HCT116 (cell line): ENCODE results near the gene USP27X. TPM values are rescaled to one million over a fixed set of nuclear protein-coding genes. Genes with fewer than 3 reads are reported as not detected.

Experiments
- ATAC-seq: fragments of 200-7000 bp; cut with Tn5 transposase; 2 replicates; pipeline ENCODE4 v1.9.1; 2020; ENCODE audit warnings: mild to moderate bottlenecking, moderate library complexity
- BruUV-seq: library from RNA; stranded (reverse); fragments of 400-500 nt; replicated peaks from 2 replicates; lab custom pipeline; 2021; lab: Mats Ljungman, UMichigan
- CTCF ChIA-PET: fragments of 300-600 bp; sonication (Branson Sonifier 250); formaldehyde crosslinking; loops from one replicate; lab custom pipeline; 2021; ENCODE audit warnings: antibody characterized with exemption; lab: Charles Lee
- POLR2A ChIA-PET: fragments of 300-600, 350-600 bp; sonication (Branson Sonifier 250); formaldehyde crosslinking; loops from one replicate; lab custom pipeline; 2021; ENCODE audit warnings: antibody characterized with exemption; lab: Charles Lee
- RAD21 ChIA-PET, 2 experiments: fragments of 300-600 bp; sonication (Branson Sonifier 250); formaldehyde crosslinking; loops; one replicate each; lab custom pipeline; 2023; ENCODE audit warnings: low total read pairs in 2 of 2; ENCODE audit not compliant: uncharacterized antibody in 2 of 2, unreplicated experiment in 2 of 2, low non-redundant PET in 1 of 2; lab: Charles Lee
- DNase-seq: peaks from one replicate; pipeline ENCODE4 v3.0.0-alpha.2; 2010; ENCODE audit warnings: low read depth, low spot score
- H2AFZ ChIP-seq: fragments of 200-600 bp; shearing (Covaris generic), sonication (generic); 2 replicates; pipeline ENCODE4 v1.6.1; 2017; ENCODE audit warnings: low read depth, mixed run types, mixed read lengths, antibody characterized with exemption, low read length; ENCODE audit not compliant: poor library complexity, severe bottlenecking
- H3K27ac ChIP-seq: 2 replicates; pipeline ENCODE4 v1.5.1; 2012; ENCODE audit warnings: low read depth, low read length
- H3K27me3 ChIP-seq: fragments of 200-600 bp; sonication (generic); 2 replicates; pipeline ENCODE4 v1.6.1; 2016; ENCODE audit warnings: mixed run types, low read length, mixed read lengths; ENCODE audit not compliant: insufficient read depth
- H3K36me3 ChIP-seq, 2 experiments: fragments of 200-500 bp in 1 of 2; fragments of 200-600 bp in 1 of 2; sonication (Bioruptor generic) in 1 of 2; sonication (generic) in 1 of 2; 2 replicates each; pipeline versions ENCODE4 v1.5.1 to v1.6.1; 2014 to 2016; ENCODE audit warnings: low read length in 2 of 2, inconsistent platforms in 1 of 2, mixed read lengths in 1 of 2, mixed run types in 1 of 2; ENCODE audit not compliant: insufficient read depth in 2 of 2, control insufficient read depth in 1 of 2
- H3K4me1 ChIP-seq, 2 experiments: fragments of 200-600 bp in 1 of 2; sonication (generic) in 1 of 2; 2 replicates each; pipeline versions ENCODE4 v1.5.1 to v1.6.1; 2012 to 2017; ENCODE audit warnings: low read length in 2 of 2, inconsistent platforms in 1 of 2, mild to moderate bottlenecking in 1 of 2, mixed read lengths in 1 of 2, mixed run types in 1 of 2, moderate library complexity in 1 of 2; ENCODE audit not compliant: insufficient read depth in 2 of 2, control insufficient read depth in 1 of 2
- H3K4me2 ChIP-seq: fragments of 200-600 bp; sonication (generic); 2 replicates; pipeline ENCODE4 v1.6.1; 2017; ENCODE audit warnings: mixed run types, low read length, mixed read lengths
- H3K4me3 ChIP-seq, 2 experiments: fragments of 200-600 bp in 1 of 2; sonication (generic) in 1 of 2; replicated peaks in 1 of 2; 2 replicates each; pipeline ENCODE4 v1.5.1; 2011 to 2016; ENCODE audit warnings: low read length in 2 of 2, control low read depth in 1 of 2, low read depth in 1 of 2, mild to moderate bottlenecking in 1 of 2, mixed read lengths in 1 of 2, mixed run types in 1 of 2
- H3K79me2 ChIP-seq: fragments of 200-600 bp; sonication (generic); 2 replicates; pipeline ENCODE4 v1.6.1; 2017; ENCODE audit warnings: mild to moderate bottlenecking, mixed run types, low read length, moderate library complexity, mixed read lengths; ENCODE audit not compliant: insufficient read depth
- H3K9ac ChIP-seq: fragments of 200-600 bp; sonication (generic); 2 replicates; pipeline ENCODE4 v1.6.1; 2016; ENCODE audit warnings: low read length, mixed read lengths
- H3K9me2 ChIP-seq: fragments of 200-600 bp; sonication (generic), shearing (Covaris generic); 2 replicates; pipeline ENCODE4 v1.6.1; 2017; ENCODE audit warnings: mixed run types, mild to moderate bottlenecking, moderate library complexity; ENCODE audit not compliant: insufficient read depth
- H3K9me3 ChIP-seq, 2 experiments: fragments of 200-500 bp in 1 of 2; fragments of 200-600 bp in 1 of 2; sonication (Bioruptor generic) in 1 of 2; sonication (generic) in 1 of 2; 2 replicates each; pipeline ENCODE4 v1.6.1; 2014 to 2017; ENCODE audit warnings: low read length in 2 of 2, mixed read lengths in 2 of 2, inconsistent platforms in 1 of 2, low read depth in 1 of 2, mild to moderate bottlenecking in 1 of 2, mixed run types in 1 of 2, moderate library complexity in 1 of 2; ENCODE audit not compliant: control insufficient read depth in 1 of 2, insufficient read depth in 1 of 2
- H4K20me1 ChIP-seq: fragments of 200-600 bp; sonication (generic), shearing (Covaris generic); 2 replicates; pipeline ENCODE4 v1.6.1; 2017; ENCODE audit warnings: mixed run types, mild to moderate bottlenecking, moderate library complexity; ENCODE audit not compliant: insufficient read depth
- ATF3 ChIP-seq: IDR thresholded peaks from 2 replicates; pipeline ENCODE4 v1.6.1; 2012
- CTCF ChIP-seq, 3 experiments: fragments of 200-600 bp in 1 of 3; sonication (generic) in 1 of 3; IDR thresholded peaks in 2 of 3; conservative IDR thresholded peaks in 1 of 3; 2 replicates each; pipeline ENCODE4 v1.5.1; 2012 to 2017; ENCODE audit warnings: low read depth in 2 of 3, low read length in 2 of 3, antibody characterized with exemption in 1 of 3, borderline replicate concordance in 1 of 3, control low read depth in 1 of 3, mild to moderate bottlenecking in 1 of 3, mixed read lengths in 1 of 3, mixed run types in 1 of 3, moderate library complexity in 1 of 3; ENCODE audit not compliant: insufficient read depth in 1 of 3
- EGR1 ChIP-seq: IDR thresholded peaks from 2 replicates; pipeline ENCODE4 v1.6.1; 2012; ENCODE audit warnings: low read depth
- EZH2 ChIP-seq: fragments of 200-600 bp; sonication (generic); IDR thresholded peaks from 2 replicates; pipeline ENCODE4 v1.6.1; 2017; ENCODE audit warnings: antibody characterized with exemption, mixed run types
- EZH2phosphoT487 ChIP-seq: fragments of 200-600 bp; IDR thresholded peaks from 2 replicates; pipeline ENCODE4 v1.6.1; 2018; ENCODE audit warnings: antibody characterized with exemption, borderline replicate concordance
- FOSL1 ChIP-seq: IDR thresholded peaks from 2 replicates; pipeline ENCODE4 v1.6.1; 2012; ENCODE audit warnings: low read depth
- MAX ChIP-seq: IDR thresholded peaks from 2 replicates; pipeline ENCODE4 v1.6.1; 2012
- POLR2AphosphoS5 ChIP-seq: IDR thresholded peaks from 2 replicates; pipeline ENCODE4 v1.6.1; 2011; ENCODE audit warnings: mild to moderate bottlenecking, low read depth, low read length, moderate library complexity
- RAD21 ChIP-seq: IDR thresholded peaks from 2 replicates; pipeline ENCODE4 v1.6.1; 2012; ENCODE audit warnings: low read depth, mild to moderate bottlenecking
- SP1 ChIP-seq: IDR thresholded peaks from 2 replicates; pipeline ENCODE4 v1.6.1; 2012; ENCODE audit warnings: low read depth
- SRF ChIP-seq: IDR thresholded peaks from 2 replicates; pipeline ENCODE4 v1.6.1; 2012; ENCODE audit warnings: low read depth
- intact Hi-C: fragments of 100-400 bp; cut with micrococcal nuclease; formaldehyde crosslinking; loops from 2 replicates; pipeline ENCODE4 v1.10.0; 2022
- total RNA-seq: library from RNA; stranded (reverse); gene quantifications from one replicate; pipeline ENCODE4 v1.2.1, GENCODE V29; 2021; ENCODE audit not compliant: unreplicated experiment

Gene USP27X
- total RNA-seq, 1 experiment from 2014 or later = 3.5 TPM

- ATAC-seq (no peak), DNase-seq (no peak)
- H3K79me2 ChIP-seq = no peaks in the 10 kb centered on the region
- ChIA-PET RAD21 (no interaction called here), POLR2A (no interaction called here), CTCF (interaction anchor here (1.7 kb wide), 1 partner anchor 28 kb away, joined by 7 read pairs; no protein-coding TSS in a partner anchor)
- BruUV-seq = no TSS peak
- H3K27me3 ChIP-seq = no peaks in the 10 kb centered on the region
- no peak overlapping the region for H3K4me3 ChIP-seq
- H3K4me2 ChIP-seq = no peak overlapping the region
- H2AFZ ChIP-seq = no peak overlapping the region
- TF ChIP-seq RAD21 (0 out of 2 replicates have a peak, but pooled peaks have one; percentile 3), EGR1 (no peak), EZH2phosphoT487 (no peak), SRF (no peak), EZH2 (no peak)
- intact Hi-C loops = loop anchor here (10.0 kb wide), 2 partner anchors 543 to 773 kb away; no protein-coding TSS in a partner anchor
- H3K9ac ChIP-seq = no peak overlapping the region
- no peaks in the 10 kb centered on the region for H3K36me3 ChIP-seq
- no peaks in the 10 kb centered on the region for H3K4me1 ChIP-seq
- H3K9me2 ChIP-seq = no peaks in the 10 kb centered on the region
- H3K9me3 ChIP-seq = no peaks in the 10 kb centered on the region
- H3K27ac ChIP-seq = no peak overlapping the region
- no peaks in the 10 kb centered on the region for H4K20me1 ChIP-seq
These were observed 32.8 kb downstream of the USP27X start for GRCh38 chrX:49912086-49912485.

- POLR2A ChIA-PET = no interaction called here
- no peak overlapping the region for H3K9ac ChIP-seq
- no peaks in the 10 kb centered on the region for H3K79me2 ChIP-seq
- no peak overlapping the region for H2AFZ ChIP-seq
- H3K9me2 ChIP-seq = no peaks in the 10 kb centered on the region
- H3K9me3 ChIP-seq = no peaks in the 10 kb centered on the region
- RAD21 ChIA-PET = no interaction called here
- H4K20me1 ChIP-seq = no peaks in the 10 kb centered on the region
- no peak overlapping the region for H3K4me3 ChIP-seq
- no peaks in the 10 kb centered on the region for H3K27me3 ChIP-seq
- no peak overlapping the region for H3K27ac ChIP-seq
- CTCF ChIA-PET = interaction anchor here (1.7 kb wide), 1 partner anchor 28 kb away, joined by 7 read pairs; no protein-coding TSS in a partner anchor
- no peak overlapping the region for H3K4me2 ChIP-seq
- TF ChIP-seq ATF3 (no peak), MAX (no peak), SP1 (no peak), CTCF (IDR thresholded peaks at IDR 0.05 in 2 of 3, conservative IDR thresholded peaks at IDR 0.05 in 1 of 3; ENCODE audit: borderline replicate concordance in 1 of 3, insufficient read depth in 1 of 3, low read depth in 2 of 3, low read length in 2 of 3) (no peak), FOSL1 (no peak), POLR2AphosphoS5 (no peak)
- intact Hi-C loops = loop anchor here (10.0 kb wide), 2 partner anchors 542 to 772 kb away; no protein-coding TSS in a partner anchor
- no peaks in the 10 kb centered on the region for H3K4me1 ChIP-seq
- no peak for DNase-seq
- H3K36me3 ChIP-seq = no peaks in the 10 kb centered on the region
- no peak for ATAC-seq
- BruUV-seq = no TSS peak
These were observed 33.6 kb downstream of the USP27X start for GRCh38 chrX:49912861-49913260.
